Naive B cell (primary cell): ENCODE measurements around the gene GGT6. TPM values are rescaled to one million over a fixed set of nuclear protein-coding genes. Genes with fewer than 3 reads are reported as not detected.

Experiments
- ATAC-seq, 2 donors: fragments of 150-1000 bp; cut with Tn5 transposase; 2 replicates each; pipeline ENCODE4 v1.10.0; 2021; ENCODE audit warnings: low read depth in 2 of 2, mild to moderate bottlenecking in 2 of 2, moderate library complexity in 2 of 2
- DNase-seq: peaks from one replicate; pipeline ENCODE4 v3.0.0; 2022
- H3K27ac Mint-ChIP-seq, 6 donors: one replicate each; pipeline ENCODE4 v1.8.0; 2020 to 2022; ENCODE audit warnings: mild to moderate bottlenecking in 6 of 6, mixed read lengths in 6 of 6, moderate library complexity in 5 of 6, inconsistent platforms in 2 of 6
- H3K27me3 Mint-ChIP-seq, 3 donors: one replicate each; pipeline ENCODE4 v1.8.0; 2021 to 2022; ENCODE audit warnings: mixed read lengths in 3 of 3, mild to moderate bottlenecking in 1 of 3
- H3K36me3 Mint-ChIP-seq, 2 donors: one replicate each; pipeline ENCODE4 v1.8.0; 2020 to 2022; ENCODE audit warnings: mixed read lengths in 2 of 2, inconsistent platforms in 1 of 2, mild to moderate bottlenecking in 1 of 2
- H3K4me1 Mint-ChIP-seq, 3 donors: one replicate each; pipeline ENCODE4 v1.8.0; 2020 to 2022; ENCODE audit warnings: mixed read lengths in 3 of 3, inconsistent platforms in 1 of 3, mild to moderate bottlenecking in 1 of 3, moderate library complexity in 1 of 3
- H3K4me3 Mint-ChIP-seq, 8 donors: one replicate each; pipeline ENCODE4 v1.8.0; 2020 to 2022; ENCODE audit warnings: mild to moderate bottlenecking in 8 of 8, mixed read lengths in 8 of 8, moderate library complexity in 8 of 8, inconsistent platforms in 2 of 8
- H3K9me3 Mint-ChIP-seq, 7 donors: one replicate each; pipeline ENCODE4 v1.8.0; 2020 to 2022; ENCODE audit warnings: mixed read lengths in 7 of 7, mild to moderate bottlenecking in 5 of 7, inconsistent platforms in 2 of 7, moderate library complexity in 1 of 7
- polyA plus RNA-seq, 6 donors: library from polyadenylated mRNA; unstranded; fragments of 300-500 nt; fragmentation: Illumina TruSeq; gene quantifications; one replicate each; pipeline ENCODE4 v1.2.3, GENCODE V29; 2021; ENCODE audit warnings: low read depth in 6 of 6

Gene GGT6
- polyA plus RNA-seq, 6 donors from 2014 or later = not detected

DNA sequence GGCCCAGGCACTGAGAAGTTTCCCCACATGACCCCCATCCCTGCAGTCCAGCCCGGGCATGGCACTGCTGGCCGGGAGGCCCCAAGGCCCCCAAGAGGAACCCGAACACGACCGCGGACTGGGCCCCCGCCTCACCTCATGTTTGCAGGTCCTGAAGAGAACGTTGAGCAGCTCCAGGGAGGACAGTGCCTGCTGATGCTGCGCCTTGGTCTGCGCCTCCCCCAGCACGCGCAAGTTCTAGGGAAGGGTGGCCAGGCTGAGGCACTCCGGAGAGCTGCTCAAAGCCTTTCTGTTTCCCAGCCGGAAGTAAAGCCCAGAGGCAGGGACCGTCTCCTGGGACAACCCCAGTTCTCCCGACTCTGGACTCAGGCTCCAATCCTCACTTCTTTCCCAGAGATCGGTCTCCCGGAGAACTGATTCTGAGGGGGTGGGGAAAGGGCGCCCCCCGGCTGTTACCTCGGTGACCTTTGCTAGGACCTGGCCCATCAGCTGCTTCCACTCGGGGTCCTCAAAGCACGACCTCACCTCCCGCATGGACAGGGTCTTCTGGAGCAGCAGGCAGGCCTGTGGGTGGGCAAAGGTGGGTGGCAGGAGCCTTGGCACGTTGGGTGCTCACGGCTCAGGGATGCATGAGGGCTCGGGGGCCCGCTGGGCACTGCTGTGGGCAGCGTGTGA lies 18.9 kb downstream of the GGT6 start:
- Mint-ChIP-seq H3K9me3 (no peaks in the 10 kb centered on the region), H3K4me3 (no peak overlapping the region), H3K27ac (peak overlapping the region in 1 of 6 donors; percentile 69), H3K4me1 (no peaks in the 10 kb centered on the region), H3K27me3 (no peaks in the 10 kb centered on the region), H3K36me3 (peaks cover 0 to 8% of the 10 kb centered on the region in 2 donors)
- DNase-seq = no peak
- no peak for ATAC-seq

- no peaks in the 10 kb centered on the region for H3K4me1 Mint-ChIP-seq
- ATAC-seq = no peak
- H3K9me3 Mint-ChIP-seq = no peaks in the 10 kb centered on the region
These were observed 19.6 kb downstream of the GGT6 start for GRCh38 chr17:4540687-4541327.

GRCh38 chr17:4540224-4540651 lies 20.1 kb downstream of the GGT6 start:
- H3K36me3 Mint-ChIP-seq = peaks cover 0 to 8% of the 10 kb centered on the region in 2 donors
- no peak for DNase-seq
- peaks cover 0 to 2% (median 0%) of the 10 kb centered on the region in 3 donors for H3K4me1 Mint-ChIP-seq
- no peak overlapping the region for H3K4me3 Mint-ChIP-seq
- H3K27ac Mint-ChIP-seq = peak overlapping the region in 1 of 6 donors; percentile 65
- ATAC-seq = no peak
- H3K9me3 Mint-ChIP-seq = no peaks in the 10 kb centered on the region
- H3K27me3 Mint-ChIP-seq = no peaks in the 10 kb centered on the region

More at GRCh38 chr17:4540687-4541327, 19.6 kb downstream of the GGT6 start:
- DNase-seq = no peak
- Mint-ChIP-seq H3K4me3 (no peak overlapping the region), H3K27me3 (no peaks in the 10 kb centered on the region), H3K36me3 (peaks cover 0 to 8% of the 10 kb centered on the region in 2 donors), H3K27ac (peak overlapping the region in 1 of 6 donors; percentile 62)

DNA sequence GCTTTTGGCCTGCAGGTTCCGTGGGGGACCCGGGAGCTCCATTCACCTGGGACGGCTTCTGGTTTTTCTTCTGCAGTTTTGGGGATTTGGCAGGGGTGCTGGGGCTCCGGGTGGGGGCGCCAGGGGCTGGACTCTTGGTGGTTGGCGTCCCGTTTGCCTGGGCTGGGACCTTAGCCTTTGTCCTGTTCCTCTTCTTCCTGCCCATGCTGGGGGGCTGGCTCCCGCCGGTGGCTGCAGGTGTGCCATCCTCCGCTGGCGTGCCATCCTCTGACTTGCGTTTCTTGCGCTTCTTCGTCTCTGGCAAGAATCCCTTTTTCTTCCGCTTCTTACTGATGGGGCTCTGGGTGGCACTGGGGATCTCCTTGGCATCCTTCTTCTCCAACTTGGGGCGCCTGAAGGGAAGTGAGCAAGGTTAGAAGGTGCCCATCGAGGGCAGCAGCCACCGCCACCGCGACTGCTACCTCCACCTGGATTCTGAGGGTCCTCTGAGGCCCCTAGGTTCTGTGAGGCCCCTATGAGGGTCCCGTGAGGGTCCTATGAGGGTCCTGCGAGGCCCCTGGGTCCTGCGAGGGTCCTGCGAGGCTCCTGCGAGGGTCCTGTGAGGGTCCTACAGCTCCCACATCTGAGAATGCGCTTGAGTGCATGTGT lies 20.7 kb downstream of the GGT6 start:
- no peak for DNase-seq
- Mint-ChIP-seq H3K27ac (peak overlapping the region in 3 of 6 donors; percentile 61 to 94 (median 65)), H3K4me3 (no peak overlapping the region), H3K4me1 (peaks cover 0 to 2% (median 0%) of the 10 kb centered on the region in 3 donors), H3K9me3 (no peaks in the 10 kb centered on the region), H3K27me3 (no peaks in the 10 kb centered on the region), H3K36me3 (peaks cover 0 to 8% of the 10 kb centered on the region in 2 donors)
- ATAC-seq = no peak

GRCh38 chr17:4539025-4539424 lies 21.4 kb downstream of the GGT6 start:
- Mint-ChIP-seq H3K36me3 (peaks cover 0 to 8% of the 10 kb centered on the region in 2 donors), H3K4me3 (no peak overlapping the region), H3K4me1 (peaks cover 0 to 5% (median 2%) of the 10 kb centered on the region in 3 donors), H3K27ac (no peak overlapping the region), H3K9me3 (no peaks in the 10 kb centered on the region), H3K27me3 (peaks cover 0 to 5% (median 4%) of the 10 kb centered on the region in 3 donors)
- ATAC-seq = no peak
- DNase-seq = no peak

GRCh38 chr17:4538236-4539002 lies 22.0 kb downstream of the GGT6 start:
- H3K27me3 Mint-ChIP-seq = peaks cover 0 to 10% (median 7%) of the 10 kb centered on the region in 3 donors
- H3K4me3 Mint-ChIP-seq = no peak overlapping the region
- ATAC-seq (no peak), DNase-seq (no peak)
- H3K4me1 Mint-ChIP-seq = peaks cover 0 to 6% (median 2%) of the 10 kb centered on the region in 3 donors
- no peak overlapping the region for H3K27ac Mint-ChIP-seq
- H3K9me3 Mint-ChIP-seq = no peaks in the 10 kb centered on the region
- peaks cover 0 to 8% of the 10 kb centered on the region in 2 donors for H3K36me3 Mint-ChIP-seq

- H3K27ac Mint-ChIP-seq = peak overlapping the region in 1 of 6 donors; percentile 29
- peaks cover 0 to 6% (median 2%) of the 10 kb centered on the region in 3 donors for H3K4me1 Mint-ChIP-seq
- H3K9me3 Mint-ChIP-seq = no peaks in the 10 kb centered on the region
These were observed 22.7 kb downstream of the GGT6 start for GRCh38 chr17:4537451-4538235.

DNA sequence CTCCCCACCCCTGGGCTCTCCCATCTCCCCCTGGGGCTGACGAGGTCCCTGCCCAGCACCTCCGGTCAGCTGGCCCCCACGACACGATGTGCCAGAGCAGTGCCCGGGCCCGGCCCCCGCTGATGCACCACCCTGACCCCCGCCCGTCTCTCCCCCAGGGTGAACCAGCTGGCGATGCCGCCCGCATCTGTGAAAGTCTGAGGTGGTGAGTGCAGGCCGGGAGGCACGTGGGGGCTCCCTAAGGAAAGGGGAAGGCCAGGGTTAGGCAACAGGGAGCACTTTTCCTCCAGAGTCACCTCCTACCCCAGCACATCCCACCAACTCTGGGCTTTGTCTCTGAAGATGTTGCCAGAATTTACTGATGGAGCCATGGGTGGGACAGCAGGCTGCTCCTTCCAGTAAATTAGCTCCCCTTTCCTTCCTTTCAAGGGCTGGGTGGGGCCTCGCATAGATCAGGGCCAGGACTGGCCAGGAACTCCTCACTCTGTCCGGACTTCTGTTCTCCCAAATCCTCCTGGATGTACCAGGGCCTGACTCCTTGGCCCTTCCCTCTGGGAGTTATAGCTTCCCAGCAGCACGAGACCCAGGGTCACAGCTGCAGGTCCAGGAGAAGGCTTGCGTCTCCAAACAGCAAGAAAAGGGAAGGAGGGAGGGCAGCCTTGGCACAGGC lies 23.5 kb downstream of the GGT6 start:
- no peak for ATAC-seq
- Mint-ChIP-seq H3K27me3 (peaks cover 4 to 22% (median 12%) of the 10 kb centered on the region in 3 donors), H3K4me3 (no peak overlapping the region), H3K4me1 (peaks cover 0 to 6% (median 2%) of the 10 kb centered on the region in 3 donors), H3K9me3 (no peaks in the 10 kb centered on the region), H3K36me3 (peaks cover 0 to 8% of the 10 kb centered on the region in 2 donors), H3K27ac (peak overlapping the region in 3 of 6 donors; percentile 29 to 75 (median 47))
- no peak for DNase-seq

More at GRCh38 chr17:4537451-4538235, 22.7 kb downstream of the GGT6 start:
- DNase-seq (no peak), ATAC-seq (no peak)
- Mint-ChIP-seq H3K27me3 (peaks cover 0 to 17% (median 7%) of the 10 kb centered on the region in 3 donors), H3K4me3 (no peak overlapping the region), H3K36me3 (peaks cover 0 to 8% of the 10 kb centered on the region in 2 donors)

DNA sequence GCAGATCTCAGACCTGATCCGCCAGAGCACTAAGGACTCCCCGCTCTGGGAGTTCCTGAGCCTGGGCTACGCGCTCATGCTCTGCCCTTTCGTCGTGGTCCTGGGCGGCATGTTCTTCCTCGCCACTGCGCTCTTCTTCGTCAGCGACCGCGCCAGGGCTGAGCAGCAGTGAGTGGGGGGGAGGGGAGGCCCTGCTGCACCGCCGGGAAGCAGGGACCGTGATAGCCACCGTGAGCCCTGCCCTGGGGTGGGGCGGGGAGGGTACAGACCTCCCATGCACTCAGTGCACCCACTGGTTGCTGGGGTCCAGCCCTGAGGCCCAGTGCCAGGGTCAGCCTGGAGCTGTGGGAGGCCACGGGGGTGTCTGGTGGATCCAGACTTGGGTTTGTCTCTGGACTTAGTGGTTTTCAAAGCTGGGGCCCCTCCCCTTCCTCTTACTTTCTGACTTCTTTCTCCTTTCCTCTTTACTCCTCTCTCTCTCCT lies 24.1 kb downstream of the GGT6 start:
- Mint-ChIP-seq H3K4me3 (no peak overlapping the region), H3K4me1 (peaks cover 0 to 6% (median 2%) of the 10 kb centered on the region in 3 donors), H3K36me3 (peaks cover 0 to 8% of the 10 kb centered on the region in 2 donors), H3K27me3 (peaks cover 5 to 25% (median 16%) of the 10 kb centered on the region in 3 donors), H3K9me3 (no peaks in the 10 kb centered on the region), H3K27ac (peak overlapping the region in 2 of 6 donors; percentile 38 to 73)
- ATAC-seq (no peak), DNase-seq (no peak)

DNA sequence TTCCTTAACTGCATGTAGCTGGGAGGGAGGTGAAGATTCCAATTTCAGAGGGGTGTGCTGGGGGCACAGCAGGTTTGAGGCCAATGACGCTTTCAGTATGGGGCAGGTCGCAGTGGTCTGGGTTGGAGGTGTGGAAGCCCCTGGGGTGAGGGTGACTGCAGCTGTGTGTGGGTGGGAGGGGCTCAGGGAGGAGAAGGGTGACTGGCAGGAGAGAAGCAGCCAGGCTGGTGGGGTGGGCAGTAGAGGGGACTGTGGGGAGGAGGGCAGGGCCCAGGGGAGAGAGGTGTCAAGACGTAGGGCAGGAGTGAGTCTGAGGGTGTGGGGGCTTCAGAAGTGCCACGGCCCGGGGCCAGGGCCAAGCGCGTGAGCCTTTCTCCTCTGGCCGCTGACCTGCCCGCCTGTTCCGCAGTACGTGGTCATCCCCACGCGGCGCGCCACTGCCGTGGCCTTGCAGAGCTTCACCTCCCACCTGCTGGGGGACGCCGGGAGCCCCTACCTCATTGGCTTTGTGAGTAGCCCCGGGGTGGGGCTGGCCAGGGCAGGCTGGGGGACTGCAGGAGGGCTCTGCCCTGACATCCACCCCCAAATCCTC lies 24.6 kb downstream of the GGT6 start:
- Mint-ChIP-seq H3K27me3 (peaks cover 5 to 29% (median 16%) of the 10 kb centered on the region in 3 donors), H3K27ac (peak overlapping the region in 1 of 6 donors; percentile 51), H3K9me3 (no peaks in the 10 kb centered on the region), H3K4me1 (peaks cover 0 to 6% (median 2%) of the 10 kb centered on the region in 3 donors), H3K4me3 (no peak overlapping the region), H3K36me3 (peaks cover 0 to 8% of the 10 kb centered on the region in 2 donors)
- ATAC-seq = no peak
- DNase-seq = no peak

- Mint-ChIP-seq H3K4me1 (peaks cover 0 to 6% (median 2%) of the 10 kb centered on the region in 3 donors), H3K4me3 (no peak overlapping the region), H3K36me3 (peaks cover 0 to 7% of the 10 kb centered on the region in 2 donors), H3K27ac (peak overlapping the region in 2 of 6 donors; percentile 18 to 51), H3K27me3 (peaks cover 5 to 35% (median 16%) of the 10 kb centered on the region in 3 donors), H3K9me3 (no peaks in the 10 kb centered on the region)
- DNase-seq = no peak
- ATAC-seq = no peak
These were observed 25.3 kb downstream of the GGT6 start for GRCh38 chr17:4534928-4535666.
